Spleen (tissue), 7 donors: ENCODE measurements around the gene MUTYH.

Experiments used
- CTCF ChIP-seq, 11 experiments: fragments of 200-600 bp in 7 of 11; fragments of 450-650 bp in 4 of 11; sonication (generic) in 4 of 11; IDR thresholded peaks in 8 of 11; conservative IDR thresholded peaks in 3 of 11; 1 replicate in 7 of 11; 2 replicates in 4 of 11; pipeline versions ENCODE4 v1.4.0 to v1.8.0; 2016 to 2021; ENCODE audit warnings: antibody characterized with exemption in 11 of 11, inconsistent platforms in 4 of 11, mild to moderate bottlenecking in 1 of 11
- POLR2A ChIP-seq, 3 donors: fragments of 450-650 bp; IDR thresholded peaks; one replicate each; pipeline ENCODE4 v1.5.1; 2017; ENCODE audit warnings: antibody characterized with exemption in 3 of 3, mild to moderate bottlenecking in 1 of 3
- POLR2AphosphoS5 ChIP-seq, 3 donors: sonication (generic); formaldehyde crosslinking; IDR thresholded peaks; one replicate each; pipeline ENCODE4 v1.5.1; 2017; ENCODE audit warnings: antibody characterized with exemption in 3 of 3
- donor health status: DM: no; HTN: no; CAD: no; lungs with moderate emphysema.
- donor health status: DM: no; HTN: no; CAD: no.
- donor health status: DM: no; HTN: no; CAD: no.

GRCh38 chr1:45355683-45356082 is 15.4 kb upstream of the MUTYH start:
- TF ChIP-seq POLR2A (IDR thresholded peaks at IDR 0.05) (no peak), CTCF (IDR thresholded peaks at IDR 0.05 in 8 of 11, conservative IDR thresholded peaks at IDR 0.05 in 3 of 11) (no peak), POLR2AphosphoS5 (IDR thresholded peaks at IDR 0.05) (no peak)
